ENCODE measurements around the gene PCDHGB4. TPM values are rescaled to one million over a fixed set of nuclear protein-coding genes. Genes with fewer than 3 reads are reported as not detected.
A peak's percentile ranks its signal among the peaks of the same experiment; 100 is the strongest.

PCDHGB4 gene
- total and polyA plus RNA-seq, 2 of the 13 experiments (the other 11 are each of a cell fraction or from before 2014, with no cell fraction given) = 1.7 to 3.3 TPM

DNA sequence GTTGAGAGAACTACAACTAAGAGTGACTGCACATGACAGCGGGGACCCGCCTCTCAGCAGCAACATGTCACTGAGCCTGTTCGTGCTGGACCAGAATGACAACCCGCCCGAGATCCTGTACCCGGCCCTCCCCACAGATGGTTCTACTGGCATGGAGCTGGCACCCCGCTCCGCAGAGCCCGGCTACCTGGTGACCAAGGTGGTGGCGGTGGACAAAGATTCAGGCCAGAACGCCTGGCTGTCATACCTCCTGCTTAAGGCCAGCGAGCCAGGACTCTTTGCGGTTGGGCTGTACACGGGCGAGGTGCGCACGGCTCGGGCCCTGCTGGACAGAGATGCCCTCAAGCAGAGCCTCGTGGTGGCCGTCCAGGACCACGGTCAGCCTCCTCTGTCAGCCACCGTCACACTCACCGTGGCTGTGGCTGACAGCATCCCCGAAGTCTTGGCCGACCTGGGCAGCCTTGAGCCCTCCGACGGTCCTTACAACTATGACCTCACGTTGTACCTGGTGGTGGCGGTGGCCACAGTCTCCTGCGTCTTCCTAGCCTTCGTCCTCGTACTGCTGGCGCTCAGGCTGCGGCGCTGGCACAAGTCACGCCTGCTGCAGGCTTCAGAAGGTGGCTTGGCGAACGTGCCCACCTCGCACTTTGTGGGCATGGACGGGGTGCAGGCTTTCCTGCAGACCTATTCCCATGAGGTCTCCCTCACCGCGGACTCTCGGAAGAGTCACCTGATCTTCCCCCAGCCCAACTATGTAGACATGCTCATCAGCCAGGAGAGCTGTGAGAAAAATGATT is 2.8 kb upstream of the PCDHGB4 start (continued):
- no peak for TF ChIP-seq ZNF232 (CRISPR knock-in tag; IDR thresholded peaks at IDR 0.05; ENCODE audit: borderline replicate concordance)
- TF ChIP-seq MIER3 (CRISPR knock-in tag; IDR thresholded peaks at IDR 0.05; ENCODE audit: borderline replicate concordance) = no peak
- TF ChIP-seq ZNF382 (CRISPR knock-in tag; IDR thresholded peaks at IDR 0.05; ENCODE audit: borderline replicate concordance) = no peak
- TF ChIP-seq ZNF496 (CRISPR knock-in tag; IDR thresholded peaks at IDR 0.05; ENCODE audit: insufficient replicate concordance) = no peak
- TF ChIP-seq ZNF121 (CRISPR knock-in tag; IDR thresholded peaks at IDR 0.05) = no peak

DNA sequence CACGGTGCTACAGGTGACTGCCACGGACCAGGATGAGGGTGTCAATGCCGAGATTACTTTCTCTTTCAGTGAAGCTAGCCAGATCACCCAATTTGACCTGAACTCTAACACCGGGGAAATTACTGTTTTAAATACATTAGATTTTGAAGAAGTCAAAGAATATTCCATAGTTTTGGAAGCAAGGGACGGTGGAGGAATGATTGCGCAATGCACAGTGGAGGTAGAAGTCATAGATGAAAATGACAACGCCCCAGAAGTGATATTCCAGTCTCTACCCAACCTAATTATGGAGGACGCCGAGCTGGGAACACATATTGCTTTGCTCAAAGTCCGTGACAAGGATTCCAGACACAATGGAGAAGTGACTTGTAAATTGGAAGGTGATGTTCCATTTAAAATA is 1.2 kb downstream of the PCDHGB4 start:
- intact Hi-C loops (cut with micrococcal nuclease; ENCODE audit: unreplicated experiment) (no loop called here), in situ Hi-C loops (cut with HindIII; ENCODE audit: extremely low pct_ligation_motif_present, low pct_unique_long_range_greater_than_20kb) (no loop called here)
- Histone ChIP-seq H3K4me2 (ENCODE audit: low read depth, low read length) (peak overlapping the region; percentile 51; the same call in 1 of the 2 replicates), H3K36me3 (replicated peaks in 1 of 2; ENCODE audit: control insufficient read depth in 1 of 2, insufficient read depth in 2 of 2, low read length in 2 of 2) (no peaks in the 10 kb centered on the region), H3K27me3 (ENCODE audit: control insufficient read depth in 1 of 2, insufficient read depth in 2 of 2, low read length in 2 of 2) (no peaks in the 10 kb centered on the region), H3K9ac (ENCODE audit: insufficient read depth, low read depth, low read length) (no peak overlapping the region), H3K27ac (ENCODE audit: extremely low read length, insufficient read depth, low read length) (no peak overlapping the region), H2AFZ (ENCODE audit: low read length) (no peak overlapping the region), H3K9me3 (ENCODE audit: low read length) (peaks cover 27% of the 10 kb centered on the region), H3K79me2 (ENCODE audit: insufficient read depth, low read length) (no peaks in the 10 kb centered on the region), H3K4me1 (ENCODE audit: insufficient read depth, low read length) (peaks cover 5% of the 10 kb centered on the region; the same call in 1 of the 2 replicates), H3K4me3 (replicated peaks in 1 of 3; ENCODE audit: insufficient read depth in 1 of 3, low read depth in 2 of 3, low read length in 3 of 3) (no peak overlapping the region), H4K20me1 (ENCODE audit: insufficient read depth, low read length) (no peaks in the 10 kb centered on the region)
- TF ChIP-seq ZBTB7A (CRISPR knock-in tag; IDR thresholded peaks at IDR 0.05) (no peak), RBM39 (IDR thresholded peaks at IDR 0.05; ENCODE audit: low read depth, low read length, poor library complexity, severe bottlenecking) (no peak), ZBTB42 (CRISPR knock-in tag; IDR thresholded peaks at IDR 0.05) (no peak), CEBPB (IDR thresholded peaks at IDR 0.05; ENCODE audit: borderline replicate concordance, low read depth, low read length) (peak; percentile 92), SCMH1 (CRISPR knock-in tag; IDR thresholded peaks at IDR 0.05; ENCODE audit: borderline replicate concordance) (no peak), CEBPG (CRISPR knock-in tag; IDR thresholded peaks at IDR 0.05) (peak; percentile 50; the same call in 1 of the 2 replicates), SALL1 (CRISPR knock-in tag; IDR thresholded peaks at IDR 0.05) (no peak), BORCS8-MEF2B (CRISPR knock-in tag; IDR thresholded peaks at IDR 0.05) (no peak)
- TF ChIP-seq, protein P1, sequence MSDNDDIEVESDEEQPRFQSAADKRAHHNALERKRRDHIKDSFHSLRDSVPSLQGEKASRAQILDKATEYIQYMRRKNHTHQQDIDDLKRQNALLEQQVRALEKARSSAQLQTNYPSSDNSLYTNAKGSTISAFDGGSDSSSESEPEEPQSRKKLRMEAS (IDR thresholded peaks at IDR 0.05) = no peak
- no TSS peak for BruUV-seq (replicated peaks)
- 65% methylated on average over 10 of the region's 10 CpGs for WGBS (ENCODE audit: low lambda C conversion rate)
- ChIA-PET CTCF (ENCODE audit: low intra/inter-chr PET ratio, low total read pairs) (no interaction called here), POLR2A (no interaction called here)
- FAIRE-seq = no peak
- no peak for ATAC-seq
- DNase-seq (ENCODE audit: low spot score) = no peak

All from HepG2 (cell line).